Duodenal mucosa (tissue), 2 donors: ENCODE results near the gene SERPINB8.
A peak's percentile ranks its signal among the peaks of the same experiment; 100 is the strongest.
"Not testable (repeated sequence)": the region's sequence is repeated elsewhere in the genome, so short reads cannot be mapped to it uniquely, and the experiment has no call there.

Source experiments
- H3K27ac ChIP-seq: one replicate; pipeline ENCODE4 v1.7.0; 2013; ENCODE audit warnings: low read depth, low read length
- H3K27me3 ChIP-seq, 2 donors: one replicate each; pipeline ENCODE4 v1.7.0; 2013; ENCODE audit warnings: low read length in 2 of 2, control low read depth in 1 of 2; ENCODE audit not compliant: insufficient read depth in 2 of 2, control insufficient read depth in 1 of 2
- H3K36me3 ChIP-seq, 2 donors: one replicate each; pipeline ENCODE4 v1.7.0; 2013; ENCODE audit warnings: low read length in 2 of 2, control low read depth in 1 of 2; ENCODE audit not compliant: insufficient read depth in 2 of 2, control insufficient read depth in 1 of 2
- H3K4me1 ChIP-seq, 2 donors: one replicate each; pipeline ENCODE4 v1.7.0; 2013; ENCODE audit warnings: low read length in 2 of 2, control low read depth in 1 of 2; ENCODE audit not compliant: insufficient read depth in 2 of 2, control insufficient read depth in 1 of 2
- H3K4me3 ChIP-seq, 2 donors: one replicate each; pipeline ENCODE4 v1.7.0; 2013; ENCODE audit warnings: low read length in 2 of 2, low read depth in 1 of 2
- H3K9ac ChIP-seq, 2 donors: one replicate each; pipeline ENCODE4 v1.7.0; 2013; ENCODE audit warnings: low read length in 2 of 2, low read depth in 1 of 2
- H3K9me3 ChIP-seq, 2 donors: one replicate each; pipeline ENCODE4 v1.7.0; 2013; ENCODE audit warnings: low read length in 2 of 2, control low read depth in 1 of 2; ENCODE audit not compliant: control insufficient read depth in 1 of 2

SERPINB8 gene, protein sequence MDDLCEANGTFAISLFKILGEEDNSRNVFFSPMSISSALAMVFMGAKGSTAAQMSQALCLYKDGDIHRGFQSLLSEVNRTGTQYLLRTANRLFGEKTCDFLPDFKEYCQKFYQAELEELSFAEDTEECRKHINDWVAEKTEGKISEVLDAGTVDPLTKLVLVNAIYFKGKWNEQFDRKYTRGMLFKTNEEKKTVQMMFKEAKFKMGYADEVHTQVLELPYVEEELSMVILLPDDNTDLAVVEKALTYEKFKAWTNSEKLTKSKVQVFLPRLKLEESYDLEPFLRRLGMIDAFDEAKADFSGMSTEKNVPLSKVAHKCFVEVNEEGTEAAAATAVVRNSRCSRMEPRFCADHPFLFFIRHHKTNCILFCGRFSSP

GRCh38 chr18:63969942-63970808, at the start of gene SERPINB8:
TSS of gene SERPINB8 (plus strand) at chr18:63970081. CDS start at chr18:63978309, 8,228 bp downstream.
- H3K9ac ChIP-seq: peak within 1 kb of the TSS; percentile 88

DNA sequence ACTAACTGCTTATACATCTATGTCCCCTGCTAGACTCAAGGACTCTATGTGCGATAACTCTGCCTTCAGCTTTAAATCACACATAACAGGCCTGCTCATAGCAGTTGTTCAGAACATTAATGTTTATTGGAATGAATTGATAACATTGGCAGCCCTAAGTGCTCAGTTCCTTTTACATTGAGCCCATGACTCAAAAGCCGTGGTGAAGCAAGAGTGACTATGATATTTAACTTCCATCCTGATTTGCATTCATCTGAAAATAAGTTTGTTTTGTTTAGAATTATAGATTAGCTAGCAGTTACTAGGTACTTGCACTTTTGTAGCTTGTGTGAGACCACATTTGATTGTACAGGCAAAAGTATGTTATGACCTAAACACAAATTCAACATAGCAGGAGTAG, 47.8 kb upstream of the SERPINB8 start:
- Histone ChIP-seq H3K9ac (no peak overlapping the region), H3K36me3 (no peaks in the 10 kb centered on the region), H3K27ac (no peak overlapping the region), H3K4me1 (no peaks in the 10 kb centered on the region), H3K27me3 (no peaks in the 10 kb centered on the region), H3K9me3 (no peaks in the 10 kb centered on the region), H3K4me3 (no peak overlapping the region)

More at GRCh38 chr18:63969942-63970808, at the start of gene SERPINB8:
- Histone ChIP-seq H3K36me3 (no peaks in the 10 kb centered on the region), H3K27me3 (no peaks in the 10 kb centered on the region), H3K4me1 (peaks cover 20 to 22% of the 10 kb centered on the region in 2 donors), H3K9me3 (no peaks in the 10 kb centered on the region), H3K4me3 (peak within 1 kb of the TSS; percentile 71 to 90), H3K27ac (peak within 1 kb of the TSS; percentile 98)

DNA sequence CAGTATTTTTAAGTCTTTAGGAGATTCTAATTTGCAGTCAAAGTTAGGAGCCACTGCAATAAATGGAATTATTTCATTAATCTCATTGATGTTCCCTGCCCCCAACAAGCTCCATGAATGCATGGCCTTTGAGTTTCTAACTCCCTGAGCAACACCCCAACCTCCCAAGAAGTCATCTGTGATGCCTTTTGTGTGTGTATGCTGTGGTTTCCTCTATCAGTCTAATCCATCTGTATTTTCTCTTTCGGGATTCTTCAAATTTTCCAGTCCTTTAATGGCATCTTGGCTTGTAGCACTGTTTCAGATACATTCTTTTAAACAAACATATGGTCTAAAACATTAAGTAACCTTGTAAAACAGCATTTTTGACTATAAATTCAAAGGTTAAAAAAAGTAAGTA, 45.3 kb upstream of the SERPINB8 start:
- no peak overlapping the region for H3K4me3 ChIP-seq
- no peaks in the 10 kb centered on the region for H3K27me3 ChIP-seq
- no peak overlapping the region for H3K9ac ChIP-seq
- no peaks in the 10 kb centered on the region for H3K36me3 ChIP-seq
- H3K27ac ChIP-seq: no peak overlapping the region
- H3K9me3 ChIP-seq: no peaks in the 10 kb centered on the region
- no peaks in the 10 kb centered on the region for H3K4me1 ChIP-seq

- Histone ChIP-seq H3K9me3 (no peaks in the 10 kb centered on the region), H3K4me1 (no peaks in the 10 kb centered on the region), H3K9ac (no peak overlapping the region), H3K36me3 (no peaks in the 10 kb centered on the region), H3K27ac (no peak overlapping the region), H3K4me3 (no peak overlapping the region), H3K27me3 (no peaks in the 10 kb centered on the region)
Measured at GRCh38 chr18:63928331-63928730, 41.5 kb upstream of the SERPINB8 start.

- H3K4me1 ChIP-seq, H3K9ac ChIP-seq, H3K27ac ChIP-seq, H3K9me3 ChIP-seq, H3K36me3 ChIP-seq, H3K27me3 ChIP-seq, H3K4me3 ChIP-seq: not testable (repeated sequence)
Measured at GRCh38 chr18:63929369-63929768, 40.5 kb upstream of the SERPINB8 start.

DNA sequence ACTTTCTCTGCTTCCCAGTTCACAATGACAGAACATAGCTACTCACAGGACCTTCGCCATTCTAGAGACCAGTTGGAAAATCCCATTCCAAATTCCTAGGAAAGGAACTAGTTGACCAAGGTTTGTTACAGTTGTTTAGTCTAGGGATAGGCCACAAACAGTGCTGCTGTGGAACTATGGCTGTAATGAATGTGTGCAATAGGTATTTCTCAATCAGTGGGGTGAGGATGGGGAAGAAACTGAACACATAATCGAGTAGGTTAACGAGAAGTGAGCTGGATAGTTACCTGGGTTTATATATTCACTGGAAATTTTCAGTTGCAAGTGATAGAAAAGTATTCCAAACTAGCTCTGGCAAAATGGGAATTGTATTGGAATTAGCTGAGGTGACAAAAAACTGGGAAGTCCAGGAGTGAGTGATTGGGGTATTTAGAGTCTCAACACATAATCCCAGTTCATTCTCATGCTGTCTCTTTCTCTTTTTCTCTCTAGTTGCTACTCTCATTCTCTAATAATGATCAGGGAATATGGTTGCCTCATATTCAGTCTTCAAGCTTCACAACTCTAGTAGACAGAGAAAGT, 39.0 kb upstream of the SERPINB8 start:
- no peaks in the 10 kb centered on the region for H3K9me3 ChIP-seq
- no peak overlapping the region for H3K4me3 ChIP-seq
- H3K9ac ChIP-seq: no peak overlapping the region
- no peak overlapping the region for H3K27ac ChIP-seq
- peaks cover 0 to 8% of the 10 kb centered on the region in 2 donors for H3K27me3 ChIP-seq
- no peaks in the 10 kb centered on the region for H3K4me1 ChIP-seq
- no peaks in the 10 kb centered on the region for H3K36me3 ChIP-seq

DNA sequence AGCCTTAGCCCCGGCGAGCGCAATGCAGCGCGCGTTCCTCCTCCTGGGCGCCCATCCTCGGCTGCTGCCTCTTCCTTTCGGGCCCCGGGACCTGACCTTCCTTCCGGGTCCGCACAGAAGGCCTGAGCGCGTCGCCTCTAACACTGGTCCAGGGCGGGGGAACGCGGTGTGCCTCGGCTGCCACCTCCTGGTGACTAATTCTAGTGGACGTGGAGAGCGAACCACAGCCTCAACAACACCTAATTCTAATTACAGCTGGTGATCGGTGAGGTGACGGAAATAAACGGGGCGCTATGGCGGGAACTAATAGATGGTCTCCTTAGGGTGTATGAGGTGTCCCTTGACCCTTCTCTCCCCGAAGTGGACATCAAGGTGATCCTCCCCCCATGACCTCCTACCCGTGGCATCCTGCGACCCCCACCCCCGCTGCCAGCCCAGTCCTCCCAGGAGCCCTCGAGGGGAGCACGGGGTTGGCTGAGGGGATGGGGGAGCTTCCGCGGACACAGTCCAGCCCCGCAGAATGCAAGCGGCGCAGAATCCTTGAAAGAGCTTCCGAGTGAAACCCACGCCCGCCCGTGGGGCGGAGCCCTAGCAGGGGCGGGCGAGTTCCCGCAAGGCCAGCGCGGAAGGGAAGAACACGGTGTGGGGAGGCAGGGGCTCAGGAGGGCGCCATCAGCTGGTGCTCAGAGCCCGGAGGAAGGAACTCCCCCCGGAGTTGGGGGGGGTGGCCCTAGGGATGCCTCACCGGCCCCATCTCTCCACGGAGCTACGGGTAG, 33.5 kb upstream of the SERPINB8 start:
- Histone ChIP-seq H3K4me3 (peak overlapping the region; percentile 59 to 69), H3K9me3 (no peaks in the 10 kb centered on the region), H3K9ac (no peak overlapping the region), H3K27me3 (peaks cover 3 to 16% of the 10 kb centered on the region in 2 donors), H3K36me3 (no peaks in the 10 kb centered on the region), H3K4me1 (no peaks in the 10 kb centered on the region), H3K27ac (no peak overlapping the region)

- no peaks in the 10 kb centered on the region for H3K9me3 ChIP-seq
- no peaks in the 10 kb centered on the region for H3K36me3 ChIP-seq
- H3K9ac ChIP-seq: no peak overlapping the region
- H3K27ac ChIP-seq: no peak overlapping the region
- peaks cover 3 to 16% of the 10 kb centered on the region in 2 donors for H3K27me3 ChIP-seq
- H3K4me1 ChIP-seq: no peaks in the 10 kb centered on the region
- H3K4me3 ChIP-seq: peak overlapping the region; percentile 59 to 69
Measured at GRCh38 chr18:63936932-63937393, 32.9 kb upstream of the SERPINB8 start.

DNA sequence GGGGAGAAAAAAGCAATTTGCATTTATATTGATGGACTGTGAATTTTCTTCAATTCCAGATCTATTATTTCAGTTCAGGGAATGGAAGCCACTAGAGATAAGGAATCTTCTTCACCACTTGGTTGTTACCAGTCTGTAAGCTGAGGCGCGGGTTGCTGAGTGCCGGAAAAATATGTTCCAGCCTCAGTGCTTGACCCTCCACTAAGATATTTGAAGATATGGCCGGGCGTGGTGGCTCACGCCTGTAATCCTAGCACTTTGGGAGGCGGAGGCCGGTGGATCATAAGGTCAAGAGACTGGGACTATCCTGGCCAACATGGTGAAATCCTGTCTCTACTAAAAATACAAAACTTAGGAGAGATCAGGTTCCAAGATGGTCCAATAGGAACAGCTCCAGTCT, 29.9 kb upstream of the SERPINB8 start:
- Histone ChIP-seq H3K36me3 (no peaks in the 10 kb centered on the region), H3K27ac (no peak overlapping the region), H3K9me3 (no peaks in the 10 kb centered on the region), H3K4me3 (no peak overlapping the region), H3K4me1 (no peaks in the 10 kb centered on the region), H3K27me3 (peaks cover 3 to 11% of the 10 kb centered on the region in 2 donors), H3K9ac (no peak overlapping the region)
